ENCODE results near the gene MSTN. TPM values are rescaled to one million over a fixed set of nuclear protein-coding genes. Genes with fewer than 3 reads are reported as not detected.
"Not testable (repeated sequence)": the region's sequence is repeated elsewhere in the genome, so short reads cannot be mapped to it uniquely, and the experiment has no call there.

The MSTN gene
- total and polyA plus RNA-seq, 4 experiments from 2014 or later = not detected

GRCh38 chr2:190020720-190021119, 41.8 kb downstream of the MSTN start:
- no peaks in the 10 kb centered on the region for H3K4me1 Mint-ChIP-seq
- peaks cover 1 to 5% of the 10 kb centered on the region in 2 donors for H3K36me3 Mint-ChIP-seq
- Histone ChIP-seq H3K9me3 (ENCODE audit: control insufficient read depth in 1 of 2, low read length in 2 of 2) (no peaks in the 10 kb centered on the region), H3K36me3 (ENCODE audit: insufficient read depth, low read length) (no peaks in the 10 kb centered on the region), H3K4me3 (ENCODE audit: low read length in 2 of 2) (no peak overlapping the region), H3K27ac (ENCODE audit: low read depth, low read length) (no peak overlapping the region), H3K27me3 (ENCODE audit: insufficient read depth, low read length) (no peaks in the 10 kb centered on the region), H3K4me1 (ENCODE audit: insufficient read depth, low read length) (no peaks in the 10 kb centered on the region)
- peaks cover 9 to 12% of the 10 kb centered on the region in 2 donors for H3K27me3 Mint-ChIP-seq
- no peak overlapping the region for H3K27ac Mint-ChIP-seq
- H3K4me3 Mint-ChIP-seq = no peak overlapping the region
- no peak for DNase-seq
- intact Hi-C loops (cut with micrococcal nuclease) = loop anchor here (10.0 kb wide), 1 partner anchor 784 kb away; no protein-coding TSS in a partner anchor
- CTCF ChIA-PET (ENCODE audit: partially characterized antibody) = no interaction called here
- peaks cover 3 to 41% (median 28%) of the 10 kb centered on the region in 8 donors for H3K9me3 Mint-ChIP-seq
- POLR2A ChIA-PET (ENCODE audit: partially characterized antibody) = no interaction called here

- no peak overlapping the region for H3K27ac Mint-ChIP-seq
- CTCF ChIA-PET (ENCODE audit: partially characterized antibody) = no interaction called here
- Histone ChIP-seq H3K4me3 (ENCODE audit: low read length in 2 of 2) (no peak overlapping the region), H3K27me3 (ENCODE audit: insufficient read depth, low read length) (no peaks in the 10 kb centered on the region), H3K9me3 (ENCODE audit: control insufficient read depth in 1 of 2, low read length in 2 of 2) (no peaks in the 10 kb centered on the region), H3K36me3 (ENCODE audit: insufficient read depth, low read length) (no peaks in the 10 kb centered on the region), H3K27ac (ENCODE audit: low read depth, low read length) (no peak overlapping the region), H3K4me1 (ENCODE audit: insufficient read depth, low read length) (no peaks in the 10 kb centered on the region)
- no peak for DNase-seq
- H3K9me3 Mint-ChIP-seq = peaks cover 3 to 44% (median 34%) of the 10 kb centered on the region in 8 donors
- H3K4me3 Mint-ChIP-seq = no peak overlapping the region
- POLR2A ChIA-PET (ENCODE audit: partially characterized antibody) = no interaction called here
- intact Hi-C loops (cut with micrococcal nuclease) = no loop called here
- peaks cover 4 to 8% of the 10 kb centered on the region in 2 donors for H3K36me3 Mint-ChIP-seq
- H3K27me3 Mint-ChIP-seq = peaks cover 7 to 18% of the 10 kb centered on the region in 2 donors
- H3K4me1 Mint-ChIP-seq = no peaks in the 10 kb centered on the region
Measured at GRCh38 chr2:190017837-190018236, 44.7 kb downstream of the MSTN start.

- H3K36me3 ChIP-seq (ENCODE audit: insufficient read depth, low read length); H3K27ac Mint-ChIP-seq; intact Hi-C loops (cut with micrococcal nuclease); H3K4me3 Mint-ChIP-seq; H3K9me3 ChIP-seq (ENCODE audit: control insufficient read depth in 1 of 2, low read length in 2 of 2); H3K4me3 ChIP-seq (ENCODE audit: low read length in 2 of 2); H3K27ac ChIP-seq (ENCODE audit: low read depth, low read length); H3K4me1 ChIP-seq (ENCODE audit: insufficient read depth, low read length); POLR2A ChIA-PET (ENCODE audit: partially characterized antibody); H3K27me3 ChIP-seq (ENCODE audit: insufficient read depth, low read length); H3K36me3 Mint-ChIP-seq; H3K4me1 Mint-ChIP-seq; CTCF ChIA-PET (ENCODE audit: partially characterized antibody); DNase-seq: not testable (repeated sequence)
- peaks cover 5 to 16% of the 10 kb centered on the region in 2 donors for H3K27me3 Mint-ChIP-seq
- peaks cover 3 to 44% (median 34%) of the 10 kb centered on the region in 8 donors for H3K9me3 Mint-ChIP-seq
Measured at GRCh38 chr2:190015969-190016368, 46.6 kb downstream of the MSTN start.
